HFFc6 (cell line): Measurements from ENCODE around the gene ZNF341. TPM values are rescaled to one million over a fixed set of nuclear protein-coding genes. Genes with fewer than 3 reads are reported as not detected.

ENCODE experiments used
- DNase-seq: peaks from one replicate; pipeline ENCODE4 v3.0.0-alpha.2; 2018
- H3K27ac Mint-ChIP-seq: 2 replicates; pipeline ENCODE4 v1.8.0; 2020; ENCODE audit warnings: mild to moderate bottlenecking, mixed read lengths
- H3K27me3 Mint-ChIP-seq: 2 replicates; pipeline ENCODE4 v1.8.0; 2021; ENCODE audit warnings: mild to moderate bottlenecking, moderate library complexity, mixed read lengths; ENCODE audit not compliant: insufficient read depth
- H3K36me3 Mint-ChIP-seq: 2 replicates; pipeline ENCODE4 v1.8.0; 2021; ENCODE audit warnings: low read depth, mixed read lengths
- H3K4me1 Mint-ChIP-seq: 2 replicates; pipeline ENCODE4 v1.8.0; 2020; ENCODE audit warnings: low read depth, mixed read lengths
- H3K4me3 Mint-ChIP-seq: 2 replicates; pipeline ENCODE4 v1.8.0; 2020; ENCODE audit warnings: mild to moderate bottlenecking, moderate library complexity, mixed read lengths
- H3K9me3 Mint-ChIP-seq: 2 replicates; pipeline ENCODE4 v1.8.0; 2020; ENCODE audit warnings: mild to moderate bottlenecking, mixed read lengths
- total RNA-seq, 6 experiments: library from RNA; stranded (reverse); fragmentation: NEBNext Ultra II Directional; extraction: Animal tissue kit (Norgen Biotek cat#: 25700); gene quantifications; 2 replicates in 1 of 6; 3 replicates in 5 of 6; pipeline ENCODE4 v1.2.3, GENCODE V29; 2021
- TF ChIP-seq, protein P1 (sequence below): fragments of 200-600 bp; sonication (generic); IDR thresholded peaks from 2 replicates; pipeline ENCODE4 v1.5.0; 2021; ENCODE audit warnings: antibody characterized with exemption, mild to moderate bottlenecking

The ZNF341 gene
- total RNA-seq, 6 experiments from 2014 or later, result 3.2 to 4.1 (median 3.6) TPM

DNA sequence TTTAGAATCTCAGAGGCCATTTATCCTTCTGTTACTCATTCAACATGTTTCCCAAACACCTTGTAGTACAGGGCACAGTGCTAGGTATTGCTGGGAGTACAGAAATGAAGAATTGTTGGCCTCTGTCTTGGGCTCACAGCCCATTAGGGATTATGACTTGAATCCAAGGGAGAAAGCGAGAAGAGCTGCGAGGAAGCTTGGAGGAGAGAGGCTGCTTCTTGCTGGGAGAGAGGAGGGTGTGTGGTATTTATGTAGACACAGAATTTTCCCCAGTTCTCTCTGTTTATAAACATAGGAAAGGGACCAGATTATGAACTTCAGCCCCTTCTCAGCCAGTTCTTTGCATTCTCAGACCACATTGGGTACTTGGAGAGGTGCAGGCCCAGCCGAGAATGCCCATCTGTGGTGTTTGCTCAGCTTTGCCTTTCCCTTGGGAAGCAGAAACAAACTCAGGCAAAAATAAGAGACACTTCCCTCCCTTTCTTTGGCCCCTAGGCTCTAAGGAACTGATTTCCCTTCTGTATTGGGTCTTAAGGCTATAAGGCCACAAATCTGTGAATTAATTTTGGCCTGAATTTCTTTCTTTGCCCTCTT, 97.3 kb downstream of the ZNF341 start:
- H3K4me1 Mint-ChIP-seq, result peaks cover 70% of the 10 kb centered on the region
- DNase-seq, result no peak
- no peak overlapping the region for H3K4me3 Mint-ChIP-seq
- H3K36me3 Mint-ChIP-seq, result peaks cover 13% of the 10 kb centered on the region; the same call in 1 of the 2 replicates
- TF ChIP-seq, protein P1, sequence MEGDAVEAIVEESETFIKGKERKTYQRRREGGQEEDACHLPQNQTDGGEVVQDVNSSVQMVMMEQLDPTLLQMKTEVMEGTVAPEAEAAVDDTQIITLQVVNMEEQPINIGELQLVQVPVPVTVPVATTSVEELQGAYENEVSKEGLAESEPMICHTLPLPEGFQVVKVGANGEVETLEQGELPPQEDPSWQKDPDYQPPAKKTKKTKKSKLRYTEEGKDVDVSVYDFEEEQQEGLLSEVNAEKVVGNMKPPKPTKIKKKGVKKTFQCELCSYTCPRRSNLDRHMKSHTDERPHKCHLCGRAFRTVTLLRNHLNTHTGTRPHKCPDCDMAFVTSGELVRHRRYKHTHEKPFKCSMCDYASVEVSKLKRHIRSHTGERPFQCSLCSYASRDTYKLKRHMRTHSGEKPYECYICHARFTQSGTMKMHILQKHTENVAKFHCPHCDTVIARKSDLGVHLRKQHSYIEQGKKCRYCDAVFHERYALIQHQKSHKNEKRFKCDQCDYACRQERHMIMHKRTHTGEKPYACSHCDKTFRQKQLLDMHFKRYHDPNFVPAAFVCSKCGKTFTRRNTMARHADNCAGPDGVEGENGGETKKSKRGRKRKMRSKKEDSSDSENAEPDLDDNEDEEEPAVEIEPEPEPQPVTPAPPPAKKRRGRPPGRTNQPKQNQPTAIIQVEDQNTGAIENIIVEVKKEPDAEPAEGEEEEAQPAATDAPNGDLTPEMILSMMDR, result no peak
- no peaks in the 10 kb centered on the region; the same call in 1 of the 2 replicates for H3K27me3 Mint-ChIP-seq
- H3K27ac Mint-ChIP-seq, result no peak overlapping the region
- no peaks in the 10 kb centered on the region for H3K9me3 Mint-ChIP-seq

DNA sequence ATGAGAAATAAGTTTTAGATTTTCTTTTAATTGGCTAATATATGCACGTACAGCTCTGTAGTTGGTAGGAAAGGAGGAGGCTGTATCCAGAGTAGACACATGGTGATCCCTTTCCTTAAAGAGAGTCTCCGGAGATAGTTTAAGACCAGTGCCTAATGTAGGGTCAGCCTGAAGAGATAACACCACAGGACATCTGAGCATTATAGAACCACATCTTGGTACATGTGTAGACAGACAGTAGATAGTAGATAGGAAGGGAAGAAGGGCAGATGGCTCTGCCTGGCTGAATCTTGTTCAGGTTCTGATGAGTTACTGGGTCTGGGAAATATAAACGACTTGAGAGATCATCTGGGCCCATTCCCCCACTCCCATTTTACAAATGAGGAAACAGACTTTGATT, 97.8 kb downstream of the ZNF341 start:
- Mint-ChIP-seq H3K9me3 (no peaks in the 10 kb centered on the region), H3K27ac (peak overlapping the region; percentile 47), H3K4me3 (no peak overlapping the region), H3K27me3 (no peaks in the 10 kb centered on the region; the same call in 1 of the 2 replicates), H3K4me1 (peaks cover 70% of the 10 kb centered on the region), H3K36me3 (peaks cover 13% of the 10 kb centered on the region; the same call in 1 of the 2 replicates)
- TF ChIP-seq, protein P1, result no peak
- DNase-seq, result no peak

DNA sequence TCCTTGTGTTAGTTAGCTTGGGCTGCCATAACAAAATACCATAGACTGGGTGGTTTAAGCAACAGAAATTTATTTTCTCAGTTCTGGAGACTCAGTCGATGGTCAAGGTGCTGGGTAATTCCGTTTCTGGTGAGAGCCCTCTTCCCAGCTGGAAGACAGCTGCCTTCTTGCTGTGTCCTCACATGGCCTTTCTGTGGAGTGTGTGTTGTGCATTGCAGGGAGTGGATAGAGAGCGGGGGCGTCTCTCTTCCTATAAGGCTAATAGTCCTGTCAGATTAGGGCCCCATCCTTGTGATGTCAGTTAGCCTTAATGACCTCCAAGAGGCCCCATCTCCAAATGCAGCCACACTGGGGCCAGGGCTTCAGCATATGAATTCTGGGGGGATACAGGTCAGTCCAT, 98.6 kb downstream of the ZNF341 start:
- no peaks in the 10 kb centered on the region for H3K9me3 Mint-ChIP-seq
- no peak overlapping the region for H3K4me3 Mint-ChIP-seq
- H3K27ac Mint-ChIP-seq, result peak overlapping the region; percentile 47; the same call in 1 of the 2 replicates
- H3K4me1 Mint-ChIP-seq, result peaks cover 69% of the 10 kb centered on the region
- H3K36me3 Mint-ChIP-seq, result peaks cover 18% of the 10 kb centered on the region; the same call in 1 of the 2 replicates
- no peaks in the 10 kb centered on the region; the same call in 1 of the 2 replicates for H3K27me3 Mint-ChIP-seq
- DNase-seq, result no peak
- TF ChIP-seq, protein P1, result no peak

DNA sequence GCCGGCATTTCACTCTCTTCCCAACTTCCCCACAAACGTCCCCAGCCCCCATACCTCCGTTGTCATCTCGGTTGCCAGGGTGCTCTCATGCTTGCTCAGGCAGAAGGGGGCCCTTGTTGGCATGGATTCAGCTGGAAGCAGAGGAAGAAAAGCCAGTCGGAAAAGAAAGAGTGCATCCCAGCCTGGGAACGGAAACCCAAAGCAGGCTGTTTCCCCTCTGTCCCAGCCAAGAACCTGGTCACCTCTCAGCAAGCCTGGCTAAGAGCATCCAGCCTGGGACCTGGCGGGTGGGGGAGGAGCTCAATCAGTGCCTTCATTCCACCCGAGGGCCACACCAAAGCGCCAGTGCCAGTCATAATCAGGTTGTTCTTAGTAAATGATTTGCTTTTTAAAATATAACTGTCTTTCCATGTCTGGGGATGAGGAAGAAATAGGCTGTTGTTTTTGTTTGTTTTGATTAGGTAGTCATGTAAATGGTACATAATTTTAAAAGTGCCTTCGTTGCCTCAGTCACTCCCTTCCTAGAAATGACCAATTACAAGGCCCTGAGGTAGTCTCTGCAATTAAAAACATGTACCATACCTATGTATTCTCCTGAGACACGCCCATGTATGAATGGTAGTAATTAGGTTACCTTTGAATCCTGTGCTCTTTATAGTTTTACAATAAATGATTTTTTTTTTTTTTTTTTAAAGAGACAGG, 100.5 kb downstream of the ZNF341 start:
- H3K4me3 Mint-ChIP-seq, result no peak overlapping the region
- TF ChIP-seq, protein P1, result no peak
- DNase-seq, result no peak

DNA sequence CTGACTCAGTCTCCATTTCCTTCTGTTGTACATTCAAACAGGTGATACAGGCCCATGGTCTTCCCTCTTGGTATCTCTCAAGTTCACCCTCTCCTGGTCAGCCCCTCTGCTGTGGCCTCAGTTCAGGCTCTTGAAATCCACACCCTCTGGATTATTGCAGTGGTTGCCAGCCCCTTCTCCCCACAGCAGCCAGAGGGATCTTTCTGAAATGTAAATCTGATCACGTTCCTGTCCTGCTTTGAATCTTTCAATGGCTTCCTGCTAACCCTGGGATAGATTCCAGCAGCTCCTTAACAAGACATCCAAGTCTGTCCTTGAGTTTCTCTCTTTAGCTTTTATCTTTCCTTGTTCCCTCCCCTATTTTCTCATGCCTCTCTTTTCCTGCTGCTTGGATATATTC, 101.5 kb downstream of the ZNF341 start:
- DNase-seq, result no peak
- peak overlapping the region; percentile 37 for H3K27ac Mint-ChIP-seq
- H3K4me1 Mint-ChIP-seq, result peaks cover 67% of the 10 kb centered on the region
- H3K4me3 Mint-ChIP-seq, result no peak overlapping the region
- H3K27me3 Mint-ChIP-seq, result no peaks in the 10 kb centered on the region; the same call in 1 of the 2 replicates
- H3K9me3 Mint-ChIP-seq, result no peaks in the 10 kb centered on the region
- peaks cover 21% of the 10 kb centered on the region; the same call in 1 of the 2 replicates for H3K36me3 Mint-ChIP-seq
- TF ChIP-seq, protein P1, result no peak

More for the DNA sequence above, 100.5 kb downstream of the ZNF341 start:
- Mint-ChIP-seq H3K27ac (peak overlapping the region; percentile 58; the same call in 1 of the 2 replicates), H3K9me3 (no peaks in the 10 kb centered on the region), H3K4me1 (peaks cover 62% of the 10 kb centered on the region), H3K36me3 (peaks cover 21% of the 10 kb centered on the region; the same call in 1 of the 2 replicates), H3K27me3 (no peaks in the 10 kb centered on the region; the same call in 1 of the 2 replicates)
